Colonic mucosa (tissue), 4 donors: ENCODE data around the gene TTPAL. TPM values are rescaled to one million over a fixed set of nuclear protein-coding genes. Genes with fewer than 3 reads are reported as not detected.
A peak's percentile ranks its signal among the peaks of the same experiment; 100 is the strongest.

ENCODE experiments used
- DNase-seq: peaks from one replicate; pipeline ENCODE4 v3.0.0-alpha.2; 2020
- H3K27ac ChIP-seq: fragments of 200-600 bp; one replicate; pipeline ENCODE4 v1.8.0; 2021
- H3K27me3 ChIP-seq: fragments of 200-600 bp; one replicate; pipeline ENCODE4 v1.8.0; 2021
- H3K36me3 ChIP-seq: fragments of 200-600 bp; one replicate; pipeline ENCODE4 v1.8.0; 2021
- H3K4me1 ChIP-seq: fragments of 200-600 bp; one replicate; pipeline ENCODE4 v1.8.0; 2021; ENCODE audit warnings: mild to moderate bottlenecking
- H3K4me3 ChIP-seq: fragments of 200-600 bp; one replicate; pipeline ENCODE4 v1.8.0; 2021
- H3K9ac ChIP-seq, 2 donors: one replicate each; pipeline ENCODE4 v1.7.0; 2013; ENCODE audit warnings: control low read depth in 2 of 2, low read depth in 2 of 2, low read length in 2 of 2
- H3K9me3 ChIP-seq: fragments of 200-600 bp; one replicate; pipeline ENCODE4 v1.8.0; 2021
- CTCF ChIP-seq: fragments of 200-600 bp; IDR thresholded peaks from one replicate; pipeline ENCODE4 v1.8.0; 2022; ENCODE audit warnings: antibody characterized with exemption, mild to moderate bottlenecking
- intact Hi-C: fragments of 100-400 bp; cut with DNase I; formaldehyde crosslinking; loops from one replicate; pipeline ENCODE4 v1.14.1; 2022
- total RNA-seq, 2 donors: library from RNA; stranded (reverse); fragmentation: NEBNext Ultra II Directional in 1 of 2; extraction: Animal tissue kit (Norgen Biotek cat#: 25700) in 1 of 2; gene quantifications; one replicate each; pipeline ENCODE4 v1.2.1, GENCODE V29; 2021
- donor health status: healthy.
- donor health status: DM: no; HTN: no; CAD: no.
- donor health status: DM: no; HTN: no; CAD: no.

Gene TTPAL
- total RNA-seq, 2 donors from 2014 or later = 8.4 to 11.6 TPM

- Histone ChIP-seq H3K4me1 (no peaks in the 10 kb centered on the region), H3K4me3 (no peak overlapping the region), H3K9ac (no peak overlapping the region), H3K36me3 (no peaks in the 10 kb centered on the region), H3K27ac (no peak overlapping the region), H3K9me3 (no peaks in the 10 kb centered on the region), H3K27me3 (no peaks in the 10 kb centered on the region)
- DNase-seq = no peak
- no peak for TF ChIP-seq CTCF
- intact Hi-C loops = no loop called here
These were observed 46.7 kb upstream of the TTPAL start for GRCh38 chr20:44429017-44429339.

GRCh38 chr20:44429419-44430269 is 46.0 kb upstream of the TTPAL start:
- Histone ChIP-seq H3K4me3 (no peak overlapping the region), H3K4me1 (no peaks in the 10 kb centered on the region), H3K9me3 (no peaks in the 10 kb centered on the region), H3K27ac (no peak overlapping the region), H3K27me3 (no peaks in the 10 kb centered on the region), H3K9ac (no peak overlapping the region), H3K36me3 (no peaks in the 10 kb centered on the region)
- no peak for TF ChIP-seq CTCF
- DNase-seq = no peak
- intact Hi-C loops = no loop called here

- intact Hi-C loops = no loop called here
- no peak for TF ChIP-seq CTCF
- Histone ChIP-seq H3K27ac (peak overlapping the region; percentile 36), H3K9ac (peak overlapping the region in 1 of 2 donors; percentile 29), H3K27me3 (no peaks in the 10 kb centered on the region), H3K4me1 (no peaks in the 10 kb centered on the region), H3K4me3 (no peak overlapping the region), H3K36me3 (no peaks in the 10 kb centered on the region), H3K9me3 (no peaks in the 10 kb centered on the region)
- DNase-seq = no peak
These were observed 45.2 kb upstream of the TTPAL start for GRCh38 chr20:44430270-44431065.

- no peaks in the 10 kb centered on the region for H3K9me3 ChIP-seq
- no peak for TF ChIP-seq CTCF
- no peaks in the 10 kb centered on the region for H3K4me1 ChIP-seq
- no peaks in the 10 kb centered on the region for H3K36me3 ChIP-seq
- no peaks in the 10 kb centered on the region for H3K27me3 ChIP-seq
- peak overlapping the region; percentile 36 for H3K27ac ChIP-seq
- no peak overlapping the region for H3K4me3 ChIP-seq
- no peak for DNase-seq
- no peak overlapping the region for H3K9ac ChIP-seq
- intact Hi-C loops = no loop called here
These were observed 44.6 kb upstream of the TTPAL start for GRCh38 chr20:44431118-44431501.

GRCh38 chr20:44431502-44432234 is 44.0 kb upstream of the TTPAL start:
- Histone ChIP-seq H3K27ac (peak overlapping the region; percentile 36), H3K9ac (no peak overlapping the region), H3K9me3 (no peaks in the 10 kb centered on the region), H3K4me3 (no peak overlapping the region), H3K27me3 (no peaks in the 10 kb centered on the region), H3K4me1 (no peaks in the 10 kb centered on the region), H3K36me3 (no peaks in the 10 kb centered on the region)
- DNase-seq = no peak
- intact Hi-C loops = no loop called here
- no peak for TF ChIP-seq CTCF
